ENCODE data around the gene DNAAF3.

DNA sequence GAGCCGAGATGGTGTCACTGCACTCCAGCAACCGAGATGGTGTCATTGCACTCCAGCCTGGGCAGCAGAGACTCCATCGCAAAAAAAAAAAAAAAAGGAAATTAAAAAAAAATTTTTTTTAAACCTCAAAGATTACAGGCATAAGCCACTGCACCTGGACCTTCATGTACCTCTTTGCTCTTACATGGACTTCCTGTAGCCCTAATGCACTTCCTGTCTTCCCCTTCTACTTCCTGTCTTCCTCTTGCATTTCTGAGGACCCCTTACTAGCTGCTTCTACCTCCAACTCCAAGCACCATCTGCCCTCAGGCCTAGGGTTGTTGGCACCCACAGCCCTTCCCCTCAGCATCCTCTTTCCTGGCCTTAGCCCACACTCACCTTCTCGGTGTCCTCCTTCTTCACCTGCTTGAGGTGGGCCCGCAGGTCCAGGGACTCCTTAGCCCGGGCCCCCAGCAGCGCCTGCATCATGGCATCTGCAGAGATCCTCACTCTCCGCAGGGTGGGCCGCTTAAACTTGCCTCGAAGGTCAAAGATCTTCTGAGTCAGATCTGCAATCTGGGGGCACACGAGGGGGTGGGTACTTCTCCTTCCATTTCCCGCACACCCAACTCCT is 12.7 kb downstream of the DNAAF3 start:
- TF ChIP-seq GATA2 (IDR thresholded peaks at IDR 0.05; ENCODE audit: low read depth, low read length) (no peak), GATA3 (IDR thresholded peaks at IDR 0.05; ENCODE audit: low read depth, low read length) (no peak)

All from SH-SY5Y (cell line).